CD14-positive monocyte (primary cell): ENCODE measurements around the gene KLHDC9. TPM values are rescaled to one million over a fixed set of nuclear protein-coding genes. Genes with fewer than 3 reads are reported as not detected.

ENCODE experiments used
- DNase-seq, 3 donors: peaks; one replicate each; pipeline ENCODE4 v3.0.0-alpha.2; 2011 to 2022
- H2AFZ ChIP-seq: 2 replicates; pipeline ENCODE4 v1.6.0; 2012; ENCODE audit warnings: mild to moderate bottlenecking, low read depth, low read length, inconsistent platforms; ENCODE audit not compliant: insufficient read depth, poor library complexity, severe bottlenecking
- H3K27ac ChIP-seq, 2 donors: 1 replicate in 1 of 2; 2 replicates in 1 of 2; pipeline ENCODE4 v1.5.1; 2012 to 2013; ENCODE audit warnings: low read length in 2 of 2, control low read depth in 1 of 2, inconsistent platforms in 1 of 2, low read depth in 1 of 2, mild to moderate bottlenecking in 1 of 2
- H3K27me3 ChIP-seq, 2 donors: one replicate each; pipeline versions ENCODE4 v1.6.0 to v1.6.1; 2011 to 2013; ENCODE audit warnings: low read length in 2 of 2; ENCODE audit not compliant: control insufficient read depth in 2 of 2, insufficient read depth in 2 of 2
- H3K36me3 ChIP-seq, 2 donors: replicated peaks in 1 of 2; 1 replicate in 1 of 2; 2 replicates in 1 of 2; pipeline versions ENCODE4 v1.5.1 to v1.6.1; 2012 to 2013; ENCODE audit warnings: low read length in 2 of 2, control low read depth in 1 of 2, inconsistent platforms in 1 of 2, mild to moderate bottlenecking in 1 of 2; ENCODE audit not compliant: insufficient read depth in 2 of 2, control insufficient read depth in 1 of 2
- H3K4me1 ChIP-seq, 2 donors: 1 replicate in 1 of 2; 2 replicates in 1 of 2; pipeline versions ENCODE4 v1.5.1 to v1.6.1; 2012 to 2013; ENCODE audit warnings: low read length in 2 of 2, control low read depth in 1 of 2, inconsistent platforms in 1 of 2, mild to moderate bottlenecking in 1 of 2, moderate library complexity in 1 of 2; ENCODE audit not compliant: insufficient read depth in 2 of 2, control insufficient read depth in 1 of 2
- H3K4me2 ChIP-seq: replicated peaks from 2 replicates; pipeline ENCODE3; 2012; ENCODE audit warnings: low read length, moderate library complexity, mild to moderate bottlenecking; ENCODE audit not compliant: poor library complexity, severe bottlenecking; ENCODE audit errors: extremely low read depth
- H3K4me3 ChIP-seq, 3 experiments: fragments of 200-600 bp in 1 of 3; sonication (generic) in 1 of 3; replicated peaks in 1 of 3; 1 replicate in 2 of 3; 2 replicates in 1 of 3; pipeline ENCODE4 v1.5.1; 2011 to 2013; ENCODE audit warnings: low read length in 3 of 3, mild to moderate bottlenecking in 3 of 3, control low read depth in 2 of 3, low read depth in 2 of 3, inconsistent platforms in 1 of 3, moderate library complexity in 1 of 3
- H3K79me2 ChIP-seq: 2 replicates; pipeline ENCODE4 v1.6.0; 2012; ENCODE audit warnings: mild to moderate bottlenecking, control low read depth, inconsistent platforms, low read length, moderate library complexity; ENCODE audit not compliant: insufficient read depth
- H3K9ac ChIP-seq: 2 replicates; pipeline ENCODE4 v1.6.0; 2017; ENCODE audit warnings: low read length, mild to moderate bottlenecking; ENCODE audit not compliant: insufficient read depth, poor library complexity, severe bottlenecking
- H3K9me3 ChIP-seq, 2 donors: replicated peaks in 1 of 2; 1 replicate in 1 of 2; 2 replicates in 1 of 2; pipeline versions ENCODE4 v1.5.1 to v1.6.1; 2012 to 2013; ENCODE audit warnings: low read length in 2 of 2, control low read depth in 1 of 2; ENCODE audit not compliant: control insufficient read depth in 1 of 2, insufficient read depth in 1 of 2
- H4K20me1 ChIP-seq: 2 replicates; pipeline ENCODE4 v1.6.0; 2012; ENCODE audit warnings: mild to moderate bottlenecking, low read length, control low read depth, moderate library complexity; ENCODE audit not compliant: insufficient read depth
- H3K27ac Mint-ChIP-seq, 7 donors: one replicate each; pipeline ENCODE4 v1.8.0; 2020; ENCODE audit warnings: mild to moderate bottlenecking in 7 of 7, mixed read lengths in 7 of 7, moderate library complexity in 6 of 7, inconsistent platforms in 2 of 7
- H3K27me3 Mint-ChIP-seq, 3 donors: one replicate each; pipeline ENCODE4 v1.8.0; 2021 to 2022; ENCODE audit warnings: low read depth in 3 of 3, mild to moderate bottlenecking in 3 of 3, mixed read lengths in 3 of 3, moderate library complexity in 3 of 3, inconsistent platforms in 1 of 3
- H3K36me3 Mint-ChIP-seq, 2 donors: one replicate each; pipeline ENCODE4 v1.8.0; 2020; ENCODE audit warnings: mixed read lengths in 2 of 2, inconsistent platforms in 1 of 2, mild to moderate bottlenecking in 1 of 2
- H3K4me1 Mint-ChIP-seq: one replicate; pipeline ENCODE4 v1.8.0; 2020; ENCODE audit warnings: mild to moderate bottlenecking, mixed read lengths
- H3K4me3 Mint-ChIP-seq, 2 donors: one replicate each; pipeline ENCODE4 v1.8.0; 2020; ENCODE audit warnings: mild to moderate bottlenecking in 2 of 2, mixed read lengths in 2 of 2, moderate library complexity in 1 of 2
- H3K9me3 Mint-ChIP-seq, 7 donors: one replicate each; pipeline ENCODE4 v1.8.0; 2020 to 2022; ENCODE audit warnings: mixed read lengths in 7 of 7, mild to moderate bottlenecking in 6 of 7, moderate library complexity in 6 of 7, inconsistent platforms in 2 of 7
- WGBS: methylation state at CpG from one replicate; pipeline ENCODE4 v1.1.5; 2013; ENCODE audit warnings: missing lambda C conversion rate; ENCODE audit not compliant: insufficient coverage; 5-methylcytosine and 5-hydroxymethylcytosine counted together
- intact Hi-C, 2 donors: fragments of 100-400 bp; cut with micrococcal nuclease; formaldehyde crosslinking; loops; one replicate each; pipeline versions ENCODE4 v1.15.0 to v1.15.1; 2023
- polyA plus RNA-seq, 3 donors: library from polyadenylated mRNA; depleted of rRNA in 1 of 3; unstranded in 2 of 3; stranded (reverse) in 1 of 3; fragments of 300-500 nt in 2 of 3; fragments of >200 nt in 1 of 3; fragmentation: Illumina TruSeq in 2 of 3; gene quantifications; 1 replicate in 2 of 3; 2 replicates in 1 of 3; pipeline ENCODE4 v1.2.3, GENCODE V29; 2012 to 2021
- TF ChIP-seq, protein P1 (sequence below): fragments of 200-600 bp; IDR thresholded peaks from one replicate; pipeline ENCODE4 v1.8.0; 2022; ENCODE audit warnings: antibody characterized with exemption, mild to moderate bottlenecking

KLHDC9 gene
- polyA plus RNA-seq, 3 donors, result 0.08 TPM; not detected in 2

DNA sequence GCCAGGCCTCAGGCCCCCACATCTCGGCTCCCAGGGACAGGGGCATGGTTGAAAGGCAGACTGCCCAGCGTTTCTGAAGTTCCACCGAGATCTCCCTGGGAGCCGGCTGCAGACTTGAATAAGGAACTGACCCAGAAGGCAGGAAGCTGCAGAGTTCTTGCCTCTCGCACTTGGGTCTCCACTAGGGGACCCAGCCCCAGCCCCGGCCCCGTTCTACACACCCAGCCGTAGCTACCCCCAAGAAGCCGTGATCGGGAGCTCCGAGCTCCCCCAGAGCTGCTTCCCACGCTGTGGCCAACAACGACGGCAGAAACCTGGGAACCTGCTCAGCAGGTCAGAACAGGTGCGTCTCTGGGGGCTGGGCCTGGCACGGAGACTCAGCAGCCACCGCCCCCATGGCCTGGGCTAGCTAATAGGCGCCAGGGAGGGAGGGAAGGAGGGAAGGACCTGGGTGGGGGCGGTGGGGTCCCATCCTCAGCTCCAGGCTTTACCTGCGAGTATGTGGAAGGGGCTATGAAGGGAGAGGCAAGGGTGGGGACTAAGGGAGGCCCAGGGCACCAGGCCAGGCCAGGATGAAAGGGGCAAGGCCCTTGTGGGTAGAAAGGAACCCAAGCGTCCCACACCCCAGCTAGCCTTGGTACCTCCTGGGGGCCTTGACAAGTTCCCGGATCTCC, 8.8 kb upstream of the KLHDC9 start, which contains the start of gene NECTIN4:
NECTIN4 (minus strand) TSS at position 308 of the 674 bp plus-strand sequence; CDS start at position 46, 262 bp downstream.
- Mint-ChIP-seq H3K36me3 (peaks cover 3% of the 10 kb centered on the region in 2 donors), H3K27ac (peak within 1 kb of the TSS; percentile 33 to 89 (median 77)), H3K4me3 (peak within 1 kb of the TSS; percentile 43 to 55), H3K9me3 (peaks cover 0 to 2% (median 0%) of the 10 kb centered on the region in 7 donors), H3K27me3 (peaks cover 1 to 7% (median 7%) of the 10 kb centered on the region in 3 donors), H3K4me1 (peaks cover 49% of the 10 kb centered on the region)
- H3K79me2 ChIP-seq, result no peaks in the 10 kb centered on the region
- H3K4me2 ChIP-seq, result peak within 1 kb of the TSS; percentile 18
- H4K20me1 ChIP-seq, result no peaks in the 10 kb centered on the region
- H3K27ac ChIP-seq, result peak within 1 kb of the TSS; percentile 3 to 24
- no peaks in the 10 kb centered on the region for H3K27me3 ChIP-seq
- peaks cover 23 to 29% of the 10 kb centered on the region in 2 donors for H3K4me1 ChIP-seq
- TF ChIP-seq, protein P1, sequence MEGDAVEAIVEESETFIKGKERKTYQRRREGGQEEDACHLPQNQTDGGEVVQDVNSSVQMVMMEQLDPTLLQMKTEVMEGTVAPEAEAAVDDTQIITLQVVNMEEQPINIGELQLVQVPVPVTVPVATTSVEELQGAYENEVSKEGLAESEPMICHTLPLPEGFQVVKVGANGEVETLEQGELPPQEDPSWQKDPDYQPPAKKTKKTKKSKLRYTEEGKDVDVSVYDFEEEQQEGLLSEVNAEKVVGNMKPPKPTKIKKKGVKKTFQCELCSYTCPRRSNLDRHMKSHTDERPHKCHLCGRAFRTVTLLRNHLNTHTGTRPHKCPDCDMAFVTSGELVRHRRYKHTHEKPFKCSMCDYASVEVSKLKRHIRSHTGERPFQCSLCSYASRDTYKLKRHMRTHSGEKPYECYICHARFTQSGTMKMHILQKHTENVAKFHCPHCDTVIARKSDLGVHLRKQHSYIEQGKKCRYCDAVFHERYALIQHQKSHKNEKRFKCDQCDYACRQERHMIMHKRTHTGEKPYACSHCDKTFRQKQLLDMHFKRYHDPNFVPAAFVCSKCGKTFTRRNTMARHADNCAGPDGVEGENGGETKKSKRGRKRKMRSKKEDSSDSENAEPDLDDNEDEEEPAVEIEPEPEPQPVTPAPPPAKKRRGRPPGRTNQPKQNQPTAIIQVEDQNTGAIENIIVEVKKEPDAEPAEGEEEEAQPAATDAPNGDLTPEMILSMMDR, result peak; percentile 9
- no peak within 1 kb of the TSS for H3K9ac ChIP-seq
- no peaks in the 10 kb centered on the region for H3K36me3 ChIP-seq
- DNase-seq, result peak in 2 of 3 donors; percentile 51 to 61
- H3K9me3 ChIP-seq, result no peaks in the 10 kb centered on the region
- WGBS, result 61% methylated on average over 20 of the region's 22 CpGs
- H2AFZ ChIP-seq, result peak within 1 kb of the TSS; percentile 10
- H3K4me3 ChIP-seq, result no peak within 1 kb of the TSS
- intact Hi-C loops, result no loop called here

DNA sequence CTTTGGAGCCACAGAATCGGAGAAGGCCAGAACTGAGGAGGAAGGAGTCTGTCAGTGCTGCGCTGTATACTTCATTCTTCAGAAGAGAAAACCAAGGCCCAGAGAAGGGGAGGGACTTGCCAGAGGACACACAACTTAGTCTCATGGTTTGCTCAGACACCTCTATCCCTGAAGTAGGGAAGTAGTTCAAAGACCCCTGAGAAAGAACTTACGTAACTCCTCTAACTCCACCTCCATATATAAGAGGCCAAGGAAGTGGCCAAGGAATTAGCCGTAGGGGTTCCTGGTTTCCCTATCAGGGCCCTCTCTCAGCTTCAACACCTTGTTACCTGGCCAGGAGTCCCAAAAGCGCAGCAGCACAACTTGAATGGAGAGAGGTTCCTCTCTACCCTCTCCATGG, 8.2 kb upstream of the KLHDC9 start:
- Mint-ChIP-seq H3K27ac (peak overlapping the region in 1 of 7 donors; percentile 15), H3K4me3 (no peak overlapping the region)
- intact Hi-C loops, result no loop called here

More for the DNA sequence above, 8.2 kb upstream of the KLHDC9 start:
- peaks cover 3% of the 10 kb centered on the region in 2 donors for H3K36me3 Mint-ChIP-seq
- H2AFZ ChIP-seq, result no peak overlapping the region
- H3K36me3 ChIP-seq, result no peaks in the 10 kb centered on the region
- H3K9me3 Mint-ChIP-seq, result peaks cover 0 to 2% (median 0%) of the 10 kb centered on the region in 7 donors
- peaks cover 1 to 7% (median 4%) of the 10 kb centered on the region in 3 donors for H3K27me3 Mint-ChIP-seq
- no peak overlapping the region for H3K4me3 ChIP-seq
- DNase-seq, result no peak
- H3K79me2 ChIP-seq, result no peaks in the 10 kb centered on the region
- TF ChIP-seq, protein P1, result no peak
- no peak overlapping the region for H3K9ac ChIP-seq
- H3K27ac ChIP-seq, result no peak overlapping the region
- no peaks in the 10 kb centered on the region for H3K9me3 ChIP-seq
- H3K4me1 ChIP-seq, result peaks cover 20 to 25% of the 10 kb centered on the region in 2 donors
- H3K4me1 Mint-ChIP-seq, result peaks cover 47% of the 10 kb centered on the region
- H4K20me1 ChIP-seq, result no peaks in the 10 kb centered on the region
- H3K27me3 ChIP-seq, result no peaks in the 10 kb centered on the region
- 89% methylated on average over 1 of the region's 5 CpGs for WGBS
- no peak overlapping the region for H3K4me2 ChIP-seq
